Thoracic aorta (tissue), 2 donors: Measurements from ENCODE around the gene KCNH8. TPM values are rescaled to one million over a fixed set of nuclear protein-coding genes. Genes with fewer than 3 reads are reported as not detected.
A peak's percentile ranks its signal among the peaks of the same experiment; 100 is the strongest.

Experiments
- ATAC-seq: fragments of 150-250 bp; one replicate; pipeline ENCODE4 v1.8.0; 2017; ENCODE audit warnings: low read depth; ENCODE audit not compliant: insufficient number of reproducible peaks, low FRiP score
- DNase-seq: peaks from one replicate; pipeline ENCODE4 v3.0.0-alpha.2; 2020; ENCODE audit warnings: low spot score
- H3K27ac ChIP-seq, 2 donors: fragments of 200-600 bp; sonication (generic); 1 replicate in 1 of 2; 2 replicates in 1 of 2; pipeline ENCODE4 v1.5.1; 2016; ENCODE audit warnings: mild to moderate bottlenecking in 2 of 2, moderate library complexity in 2 of 2
- H3K27me3 ChIP-seq: fragments of 200-600 bp; sonication (generic); replicated peaks from 2 replicates; pipeline ENCODE4 v1.6.0; 2016; ENCODE audit warnings: mild to moderate bottlenecking; ENCODE audit not compliant: insufficient read depth
- H3K36me3 ChIP-seq: fragments of 200-600 bp; sonication (generic); one replicate; pipeline ENCODE4 v1.5.1; 2016
- H3K4me1 ChIP-seq, 2 donors: fragments of 200-600 bp; sonication (generic); 1 replicate in 1 of 2; 2 replicates in 1 of 2; pipeline versions ENCODE4 v1.5.1 to v1.6.0; 2016; ENCODE audit warnings: low read depth in 2 of 2, mild to moderate bottlenecking in 1 of 2; ENCODE audit not compliant: control insufficient read depth in 1 of 2
- H3K4me3 ChIP-seq: fragments of 200-600 bp; sonication (generic); 2 replicates; pipeline ENCODE4 v1.5.1; 2016; ENCODE audit warnings: mild to moderate bottlenecking
- H3K9me3 ChIP-seq: fragments of 200-600 bp; sonication (generic); 2 replicates; pipeline ENCODE4 v1.5.1; 2016
- CTCF ChIP-seq: fragments of 200-600 bp; sonication (generic); IDR thresholded peaks from one replicate; pipeline ENCODE4 v1.5.1; 2019; ENCODE audit warnings: antibody characterized with exemption
- total RNA-seq, 2 donors: library from RNA; depleted of rRNA; stranded (reverse); fragments of >200 nt; gene quantifications; one replicate each; pipeline versions ENCODE4 v1.1.0 to v1.2.3, GENCODE V29; 2016

Gene KCNH8
- total RNA-seq, 2 donors from 2014 or later: 0.07 TPM; not detected in 1

GRCh38 chr3:19394946-19395345 is 246.6 kb downstream of the KCNH8 start:
- Histone ChIP-seq H3K9me3 (no peaks in the 10 kb centered on the region), H3K27me3 (no peaks in the 10 kb centered on the region), H3K4me1 (no peaks in the 10 kb centered on the region), H3K36me3 (no peaks in the 10 kb centered on the region), H3K27ac (no peak overlapping the region), H3K4me3 (no peak overlapping the region)
- DNase-seq: no peak
- ATAC-seq: no peak
- no peak for TF ChIP-seq CTCF

GRCh38 chr3:19396726-19397125 is 248.4 kb downstream of the KCNH8 start:
- Histone ChIP-seq H3K27me3 (no peaks in the 10 kb centered on the region), H3K4me3 (no peak overlapping the region), H3K4me1 (no peaks in the 10 kb centered on the region), H3K27ac (no peak overlapping the region), H3K9me3 (no peaks in the 10 kb centered on the region), H3K36me3 (no peaks in the 10 kb centered on the region)
- DNase-seq (no peak), ATAC-seq (no peak)
- no peak for TF ChIP-seq CTCF

- no peaks in the 10 kb centered on the region for H3K9me3 ChIP-seq
- no peak overlapping the region for H3K4me3 ChIP-seq
- no peaks in the 10 kb centered on the region for H3K4me1 ChIP-seq
- TF ChIP-seq CTCF: no peak
- no peak for DNase-seq
- no peak for ATAC-seq
- no peak overlapping the region for H3K27ac ChIP-seq
- H3K27me3 ChIP-seq: no peaks in the 10 kb centered on the region
- no peaks in the 10 kb centered on the region for H3K36me3 ChIP-seq
These were observed 251.0 kb downstream of the KCNH8 start for GRCh38 chr3:19399356-19399755.

- H3K4me1 ChIP-seq: no peaks in the 10 kb centered on the region
- no peak for DNase-seq
- H3K9me3 ChIP-seq: no peaks in the 10 kb centered on the region
- no peak overlapping the region for H3K4me3 ChIP-seq
- no peak overlapping the region for H3K27ac ChIP-seq
- no peaks in the 10 kb centered on the region for H3K36me3 ChIP-seq
- ATAC-seq: no peak
- no peaks in the 10 kb centered on the region for H3K27me3 ChIP-seq
- no peak for TF ChIP-seq CTCF
These were observed 251.5 kb downstream of the KCNH8 start for GRCh38 chr3:19399836-19400235.

GRCh38 chr3:19420159-19420558 is 271.8 kb downstream of the KCNH8 start:
- no peak for TF ChIP-seq CTCF
- Histone ChIP-seq H3K27ac (peak overlapping the region; percentile 64 to 77), H3K4me1 (peaks cover 9 to 15% of the 10 kb centered on the region in 2 donors), H3K27me3 (no peaks in the 10 kb centered on the region), H3K9me3 (no peaks in the 10 kb centered on the region), H3K36me3 (no peaks in the 10 kb centered on the region), H3K4me3 (peak overlapping the region; percentile 37)
- DNase-seq (no peak), ATAC-seq (peak; percentile 78)
